ENCODE results near the gene HACD2.

The HACD2 gene

DNA sequence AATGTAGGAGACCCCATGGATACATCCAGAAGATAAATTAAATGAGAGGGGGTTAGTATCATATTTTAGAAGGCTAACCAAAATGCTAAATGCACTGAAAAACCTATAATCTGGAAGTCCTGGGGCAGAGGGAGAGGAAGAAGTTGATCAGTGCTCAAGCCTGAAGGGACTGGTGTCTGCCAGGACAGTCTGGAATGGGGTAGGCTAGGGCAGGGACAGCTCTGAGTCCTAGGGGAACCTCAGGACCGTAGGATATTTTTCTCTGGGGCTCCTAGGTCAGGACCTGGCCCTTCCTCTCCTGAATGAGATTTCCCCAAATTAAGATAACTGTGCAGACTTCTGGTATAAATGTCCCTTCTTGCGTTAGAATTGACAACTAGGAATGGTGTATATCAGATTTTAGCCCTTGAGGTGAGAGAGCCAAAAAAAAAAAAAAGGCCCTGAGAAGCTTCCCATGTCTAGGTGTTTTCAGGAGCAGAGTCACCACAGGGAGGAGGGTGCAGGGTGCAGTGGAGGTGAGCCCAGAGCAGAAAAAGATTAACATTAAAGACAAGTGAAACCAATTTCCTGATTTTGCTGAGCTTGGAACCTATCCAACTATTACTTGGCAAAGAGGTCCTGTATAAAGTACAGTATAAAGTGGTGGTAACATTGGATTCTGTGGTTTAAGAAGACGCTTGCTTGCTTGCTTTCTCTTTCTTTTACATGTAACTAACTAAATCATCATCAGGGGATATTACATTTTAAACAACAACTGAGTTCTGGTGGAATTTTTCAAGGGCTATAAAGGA is 63.5 kb downstream of the HACD2 start:
- TF ChIP-seq, protein P1, sequence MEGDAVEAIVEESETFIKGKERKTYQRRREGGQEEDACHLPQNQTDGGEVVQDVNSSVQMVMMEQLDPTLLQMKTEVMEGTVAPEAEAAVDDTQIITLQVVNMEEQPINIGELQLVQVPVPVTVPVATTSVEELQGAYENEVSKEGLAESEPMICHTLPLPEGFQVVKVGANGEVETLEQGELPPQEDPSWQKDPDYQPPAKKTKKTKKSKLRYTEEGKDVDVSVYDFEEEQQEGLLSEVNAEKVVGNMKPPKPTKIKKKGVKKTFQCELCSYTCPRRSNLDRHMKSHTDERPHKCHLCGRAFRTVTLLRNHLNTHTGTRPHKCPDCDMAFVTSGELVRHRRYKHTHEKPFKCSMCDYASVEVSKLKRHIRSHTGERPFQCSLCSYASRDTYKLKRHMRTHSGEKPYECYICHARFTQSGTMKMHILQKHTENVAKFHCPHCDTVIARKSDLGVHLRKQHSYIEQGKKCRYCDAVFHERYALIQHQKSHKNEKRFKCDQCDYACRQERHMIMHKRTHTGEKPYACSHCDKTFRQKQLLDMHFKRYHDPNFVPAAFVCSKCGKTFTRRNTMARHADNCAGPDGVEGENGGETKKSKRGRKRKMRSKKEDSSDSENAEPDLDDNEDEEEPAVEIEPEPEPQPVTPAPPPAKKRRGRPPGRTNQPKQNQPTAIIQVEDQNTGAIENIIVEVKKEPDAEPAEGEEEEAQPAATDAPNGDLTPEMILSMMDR (IDR thresholded peaks at IDR 0.05; ENCODE audit: control insufficient read depth, extremely low read depth, insufficient read depth), result no peak
- DNase-seq (ENCODE audit: low read depth), result no peak
- no peak overlapping the region for H3K4me3 ChIP-seq (ENCODE audit: low read depth, low read length)

DNA sequence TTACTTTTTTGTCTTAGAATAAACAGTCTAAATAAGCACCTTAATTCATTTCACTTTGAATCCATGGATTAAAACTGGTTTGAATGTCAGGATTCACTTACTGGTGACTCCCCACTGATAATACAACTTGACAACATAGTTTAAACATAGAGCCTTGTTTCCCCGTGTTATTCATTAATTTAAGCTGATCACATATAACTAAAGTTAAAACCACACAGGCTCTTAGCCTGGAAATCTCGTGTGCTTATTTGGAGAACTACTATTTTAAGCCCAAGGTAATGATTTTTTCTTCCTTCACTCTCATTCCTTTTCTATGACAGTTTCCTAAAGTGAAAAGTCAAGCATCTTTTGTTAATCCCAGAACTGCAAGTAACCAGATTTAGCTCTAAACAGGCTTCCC is 64.2 kb downstream of the HACD2 start:
- no peak overlapping the region for H3K4me3 ChIP-seq (ENCODE audit: low read depth, low read length)
- TF ChIP-seq, protein P1 (IDR thresholded peaks at IDR 0.05; ENCODE audit: control insufficient read depth, extremely low read depth, insufficient read depth), result no peak

DNA sequence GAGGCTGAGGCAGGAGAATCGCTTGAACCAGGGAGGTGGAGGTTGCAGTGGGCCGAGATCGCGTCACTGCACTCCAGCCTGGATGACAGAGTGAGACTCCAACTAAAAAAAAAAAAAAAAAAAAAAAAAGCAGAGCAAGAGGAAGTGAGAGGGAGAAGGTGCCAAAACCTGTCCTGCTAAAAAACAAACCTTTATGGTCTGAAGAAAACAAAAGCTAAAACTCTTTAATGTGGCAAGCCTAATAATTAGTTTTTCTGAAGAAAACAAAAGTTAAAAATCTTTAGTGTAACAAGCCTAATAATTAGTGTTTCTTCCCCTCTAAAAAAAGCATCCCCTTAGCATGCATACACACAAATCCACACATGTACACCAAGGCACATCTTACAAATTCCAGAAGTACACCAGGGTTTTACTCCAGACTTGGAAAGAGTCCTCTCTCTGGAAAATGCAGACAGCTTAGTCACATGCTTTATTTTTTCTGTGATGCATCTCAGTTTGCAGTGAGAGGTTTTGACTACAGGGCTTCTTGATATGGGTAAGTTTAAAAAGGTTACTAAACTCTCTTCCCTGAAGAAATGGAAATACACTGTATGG is 65.9 kb downstream of the HACD2 start:
- no peak for DNase-seq (ENCODE audit: low read depth)
- TF ChIP-seq, protein P1 (IDR thresholded peaks at IDR 0.05; ENCODE audit: control insufficient read depth, extremely low read depth, insufficient read depth), result no peak
- no peak overlapping the region for H3K4me3 ChIP-seq (ENCODE audit: low read depth, low read length)

More for the DNA sequence above, 64.2 kb downstream of the HACD2 start:
- DNase-seq (ENCODE audit: low read depth), result no peak

DNA sequence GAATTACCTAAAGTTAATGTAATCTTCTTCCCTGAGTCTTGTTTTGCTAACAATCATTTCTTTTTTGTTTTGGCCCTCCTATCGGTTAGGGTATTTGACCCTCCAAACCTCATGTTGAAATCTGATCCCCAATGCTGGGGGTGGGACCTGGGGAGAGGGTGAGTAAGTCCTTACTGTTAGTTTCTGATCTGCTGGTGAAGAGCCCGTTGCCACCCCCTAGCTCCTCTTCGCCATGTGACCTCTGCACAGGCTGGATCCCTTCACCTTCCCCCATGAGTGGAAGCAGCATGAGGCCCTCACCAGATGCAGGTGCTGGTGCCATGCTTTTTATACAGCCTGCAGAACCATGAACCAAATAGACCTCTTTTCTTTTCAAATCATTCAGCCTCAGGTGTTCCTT is 73.1 kb downstream of the HACD2 start:
- no peak overlapping the region for H3K4me3 ChIP-seq (ENCODE audit: low read depth, low read length)
- TF ChIP-seq, protein P1 (IDR thresholded peaks at IDR 0.05; ENCODE audit: control insufficient read depth, extremely low read depth, insufficient read depth), result no peak
- no peak for DNase-seq (ENCODE audit: low read depth)

DNA sequence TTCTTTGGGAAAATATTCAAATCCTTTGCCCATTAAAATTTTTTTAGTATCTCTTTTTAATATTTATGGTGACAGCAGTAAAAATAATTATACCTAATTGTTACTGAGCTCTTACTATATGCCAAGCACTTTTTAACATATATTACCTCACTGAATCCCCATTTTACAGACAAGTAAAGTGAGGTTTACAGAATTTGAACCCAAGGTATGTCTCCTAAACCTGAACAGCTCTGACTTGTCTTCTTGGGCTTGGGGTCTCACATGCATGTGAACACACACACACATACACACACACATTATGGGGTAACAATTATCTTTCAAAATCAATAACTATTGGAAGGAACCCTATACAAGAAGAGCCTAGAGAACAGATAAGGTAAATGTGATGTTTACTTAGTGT is 73.8 kb downstream of the HACD2 start:
- TF ChIP-seq, protein P1 (IDR thresholded peaks at IDR 0.05; ENCODE audit: control insufficient read depth, extremely low read depth, insufficient read depth), result no peak
- H3K4me3 ChIP-seq (ENCODE audit: low read depth, low read length), result no peak overlapping the region
- DNase-seq (ENCODE audit: low read depth), result no peak

DNA sequence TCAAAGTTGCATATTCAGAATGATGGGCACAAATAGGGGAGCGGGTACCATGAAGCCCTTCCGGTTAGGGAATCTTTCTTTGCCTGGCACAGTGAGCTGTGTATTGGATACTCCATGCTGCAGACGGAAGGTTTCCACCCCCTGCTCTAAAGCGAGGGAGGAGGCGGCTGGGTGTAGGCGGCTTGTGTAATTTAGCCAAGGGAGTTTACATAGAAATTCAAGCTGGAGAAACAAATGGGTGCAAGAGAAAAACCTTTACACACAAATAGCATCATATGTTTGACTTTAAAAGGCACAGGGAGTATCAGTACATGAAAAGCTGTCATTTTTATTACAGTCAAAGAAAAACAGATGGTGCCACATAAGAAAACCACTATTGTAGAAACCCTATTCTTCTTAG is 76.7 kb downstream of the HACD2 start:
- TF ChIP-seq, protein P1 (IDR thresholded peaks at IDR 0.05; ENCODE audit: control insufficient read depth, extremely low read depth, insufficient read depth), result no peak
- no peak for DNase-seq (ENCODE audit: low read depth)
- no peak overlapping the region for H3K4me3 ChIP-seq (ENCODE audit: low read depth, low read length)

Data from LNCaP clone FGC (cell line).